Keratinocyte (primary cell): Measurements from ENCODE around the gene SLC44A1.

ENCODE experiments used
- EZH2 ChIP-seq: IDR thresholded peaks from one replicate; pipeline ENCODE4 v1.6.1; 2012; ENCODE audit warnings: inconsistent platforms, mild to moderate bottlenecking, low read length, moderate library complexity
- TF ChIP-seq, protein P1 (sequence below), 3 experiments: IDR thresholded peaks in 1 of 3; conservative IDR thresholded peaks in 1 of 3; optimal IDR thresholded peaks in 1 of 3; 2 replicates in 2 of 3; 3 replicates in 1 of 3; pipeline versions ENCODE3 to v1.5.1; 2011; ENCODE audit warnings: low read length in 3 of 3, mild to moderate bottlenecking in 3 of 3, moderate library complexity in 2 of 3, control low read depth in 1 of 3, inconsistent platforms in 1 of 3; ENCODE audit not compliant: insufficient read depth in 2 of 3; ENCODE audit errors: extremely low read depth in 1 of 3

DNA sequence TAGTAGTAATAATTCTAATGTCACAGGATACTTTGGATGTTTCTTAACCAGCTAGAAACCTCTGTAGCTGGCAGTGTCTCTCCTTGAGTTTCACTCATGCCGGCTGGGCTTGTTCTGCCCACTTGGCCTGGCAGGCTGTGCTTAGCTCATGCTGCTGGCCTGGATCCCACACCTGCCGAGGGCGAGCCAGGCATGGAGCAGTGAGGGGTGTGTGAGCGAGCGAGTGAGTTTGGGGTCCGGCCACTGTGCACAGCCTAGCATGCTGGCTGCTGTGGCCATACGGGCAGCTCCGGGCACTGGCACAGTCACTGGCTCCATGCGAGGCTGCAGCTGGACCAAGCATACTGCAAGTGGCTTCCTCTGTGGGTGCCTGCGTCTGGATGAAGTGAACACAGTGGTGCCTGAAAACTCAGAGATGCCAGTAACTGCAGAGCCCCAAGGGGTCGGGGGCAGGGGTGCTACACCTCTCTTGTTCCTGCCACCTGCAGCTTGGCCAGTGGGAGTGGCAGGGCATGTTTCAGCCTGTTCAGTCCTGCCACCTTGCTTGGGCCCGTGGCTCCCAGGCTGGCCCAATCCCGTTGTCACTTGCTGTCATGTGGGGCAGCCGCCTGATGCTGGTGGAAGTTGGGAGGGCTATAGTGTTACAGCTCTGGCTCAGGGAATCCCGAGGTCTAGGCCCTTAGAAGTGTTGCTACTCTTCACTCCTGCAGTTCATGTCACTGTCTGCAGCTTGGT, 213.3 kb downstream of the SLC44A1 start:
- no peak for TF ChIP-seq EZH2
- TF ChIP-seq, protein P1, sequence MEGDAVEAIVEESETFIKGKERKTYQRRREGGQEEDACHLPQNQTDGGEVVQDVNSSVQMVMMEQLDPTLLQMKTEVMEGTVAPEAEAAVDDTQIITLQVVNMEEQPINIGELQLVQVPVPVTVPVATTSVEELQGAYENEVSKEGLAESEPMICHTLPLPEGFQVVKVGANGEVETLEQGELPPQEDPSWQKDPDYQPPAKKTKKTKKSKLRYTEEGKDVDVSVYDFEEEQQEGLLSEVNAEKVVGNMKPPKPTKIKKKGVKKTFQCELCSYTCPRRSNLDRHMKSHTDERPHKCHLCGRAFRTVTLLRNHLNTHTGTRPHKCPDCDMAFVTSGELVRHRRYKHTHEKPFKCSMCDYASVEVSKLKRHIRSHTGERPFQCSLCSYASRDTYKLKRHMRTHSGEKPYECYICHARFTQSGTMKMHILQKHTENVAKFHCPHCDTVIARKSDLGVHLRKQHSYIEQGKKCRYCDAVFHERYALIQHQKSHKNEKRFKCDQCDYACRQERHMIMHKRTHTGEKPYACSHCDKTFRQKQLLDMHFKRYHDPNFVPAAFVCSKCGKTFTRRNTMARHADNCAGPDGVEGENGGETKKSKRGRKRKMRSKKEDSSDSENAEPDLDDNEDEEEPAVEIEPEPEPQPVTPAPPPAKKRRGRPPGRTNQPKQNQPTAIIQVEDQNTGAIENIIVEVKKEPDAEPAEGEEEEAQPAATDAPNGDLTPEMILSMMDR (optimal IDR thresholded peaks at IDR 0.05 in 1 of 3, IDR thresholded peaks at IDR 0.05 in 1 of 3, conservative IDR thresholded peaks at IDR 0.05 in 1 of 3; ENCODE audit: extremely low read depth in 1 of 3, insufficient read depth in 2 of 3, low read length in 3 of 3), result no peak
